GM21526 (cell line): ENCODE data around the gene GPS2.

Source experiments
- ATAC-seq: cut with Tn5 transposase; IDR thresholded peaks from one replicate; pipeline ENCODE4 v1.9.1; 2021; ENCODE audit warnings: moderate library complexity; ENCODE audit not compliant: unreplicated experiment, low FRiP score

The GPS2 gene

DNA sequence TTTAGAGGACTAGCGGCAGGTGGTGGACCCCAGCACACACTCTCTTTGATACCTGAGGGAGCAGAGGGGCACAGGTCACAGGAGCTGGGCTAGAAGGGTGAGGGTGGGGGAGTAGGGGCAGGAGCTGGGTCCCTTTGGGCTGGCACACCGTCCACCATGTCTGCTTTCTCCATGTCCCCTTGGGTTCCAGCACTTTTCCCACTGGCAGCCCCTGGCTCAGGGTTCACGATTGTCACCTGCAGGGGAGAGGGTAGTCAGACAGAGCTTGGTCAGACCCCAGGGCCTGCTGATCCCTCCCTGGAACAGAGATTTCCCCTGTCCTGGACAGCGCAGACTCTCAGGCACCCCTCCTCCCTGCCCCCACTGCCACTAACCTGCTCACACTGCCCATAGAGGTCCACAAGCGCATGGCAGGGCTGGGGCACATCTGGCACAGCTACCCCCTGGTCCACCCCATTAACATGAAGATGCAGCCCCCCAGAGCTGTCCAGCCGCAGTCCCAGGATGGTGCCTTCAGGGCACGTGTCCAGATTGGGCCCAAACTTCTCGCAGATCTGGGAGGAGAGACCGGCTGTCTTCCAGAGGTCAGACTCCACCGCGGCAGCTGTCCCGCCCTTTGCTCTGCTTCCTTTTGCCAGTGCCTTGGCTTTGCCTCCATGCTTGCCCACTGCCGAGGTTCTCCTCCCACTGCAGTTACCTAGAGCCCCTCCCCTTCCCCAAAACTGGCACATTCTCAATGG, 3.1 kb upstream of the GPS2 start:
- no peak for ATAC-seq

GRCh38 chr17:7317161-7317803, 2.1 kb upstream of the GPS2 start:
- ATAC-seq = no peak

GRCh38 chr17:7315570-7316235, 543 bp upstream of the GPS2 start:
- no peak for ATAC-seq

DNA sequence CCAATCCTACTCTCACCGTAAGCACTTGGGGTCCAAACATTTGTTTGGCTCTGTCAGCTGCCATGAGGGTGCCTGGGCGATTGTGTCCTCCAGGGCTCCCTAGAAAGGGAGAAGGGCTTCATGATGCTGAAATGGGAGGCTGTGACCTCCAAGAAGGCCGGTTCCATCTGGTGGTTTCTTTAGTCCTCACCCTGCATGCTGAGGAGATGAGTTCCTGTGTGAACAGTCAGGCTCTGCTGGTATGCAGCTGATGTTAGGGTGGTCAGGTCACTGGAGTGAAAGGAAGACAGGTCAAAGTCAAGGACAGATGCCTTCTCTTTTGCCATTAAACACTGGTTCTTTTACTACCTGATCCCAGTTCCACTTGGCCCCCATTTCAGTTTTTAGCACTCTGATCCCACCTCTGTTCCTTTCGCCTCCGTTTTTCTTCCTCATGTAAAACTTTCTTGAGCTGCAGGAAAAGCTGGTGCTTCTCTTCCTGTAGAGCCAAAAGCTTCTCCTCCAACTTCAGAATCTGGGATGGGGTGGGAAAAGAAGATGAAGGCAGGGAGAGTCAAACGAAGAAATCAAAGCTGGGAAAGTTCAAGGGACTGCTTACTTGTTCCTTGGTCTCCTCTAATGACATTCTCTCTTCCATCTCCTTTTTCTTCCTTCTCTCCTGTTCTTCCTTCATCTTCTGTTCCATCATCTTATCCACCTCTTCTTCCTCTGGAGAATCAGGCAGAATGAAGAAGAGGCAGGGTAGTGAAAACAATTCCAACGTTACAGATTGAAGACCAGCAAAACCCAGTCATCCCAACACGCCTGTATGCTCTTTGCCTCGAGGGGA, 1.1 kb downstream of the GPS2 start:
- no peak for ATAC-seq

DNA sequence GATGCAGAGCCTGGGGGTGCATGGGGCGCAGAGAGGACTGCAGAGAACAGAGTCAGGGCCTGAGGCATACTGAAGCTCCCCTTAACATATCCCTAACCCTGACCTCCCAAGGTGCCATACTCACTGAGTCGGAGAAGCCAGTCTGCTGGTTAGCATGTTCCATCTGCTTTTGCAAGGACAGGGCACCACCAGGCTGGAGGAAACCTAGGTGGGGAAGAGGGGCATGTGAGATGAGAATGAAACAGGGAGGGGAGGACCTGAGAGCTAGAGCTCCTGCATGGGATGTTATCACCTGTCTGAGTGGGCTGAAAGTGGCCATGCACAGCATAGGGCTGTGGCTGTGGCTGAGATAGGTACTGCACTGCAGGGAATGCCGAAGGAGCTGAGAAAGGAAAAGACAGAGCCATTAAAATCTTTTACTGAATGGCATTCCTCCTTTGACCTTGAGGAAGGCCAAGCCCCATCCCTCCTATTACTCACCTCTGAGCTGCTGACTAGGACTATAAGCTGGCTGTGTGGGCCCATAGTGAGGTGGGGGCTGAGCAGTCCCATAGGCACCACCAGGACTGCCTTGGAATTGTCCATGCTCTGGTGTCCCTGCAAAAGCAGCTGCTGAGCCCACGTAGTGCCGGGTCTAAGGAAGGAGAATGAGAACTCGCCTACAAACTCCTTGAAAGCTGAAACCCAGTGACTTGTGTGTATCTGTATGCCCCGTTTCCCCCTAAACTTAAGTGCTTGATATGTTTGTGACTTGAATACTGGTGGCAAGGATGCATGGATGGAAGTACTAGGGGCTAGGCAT, 1.9 kb downstream of the GPS2 start:
- ATAC-seq = no peak

- no peak for ATAC-seq
These were observed 2.6 kb downstream of the GPS2 start for GRCh38 chr17:7312432-7313087.

GRCh38 chr17:7311110-7311705, 4.0 kb downstream of the GPS2 start:
- no peak for ATAC-seq

DNA sequence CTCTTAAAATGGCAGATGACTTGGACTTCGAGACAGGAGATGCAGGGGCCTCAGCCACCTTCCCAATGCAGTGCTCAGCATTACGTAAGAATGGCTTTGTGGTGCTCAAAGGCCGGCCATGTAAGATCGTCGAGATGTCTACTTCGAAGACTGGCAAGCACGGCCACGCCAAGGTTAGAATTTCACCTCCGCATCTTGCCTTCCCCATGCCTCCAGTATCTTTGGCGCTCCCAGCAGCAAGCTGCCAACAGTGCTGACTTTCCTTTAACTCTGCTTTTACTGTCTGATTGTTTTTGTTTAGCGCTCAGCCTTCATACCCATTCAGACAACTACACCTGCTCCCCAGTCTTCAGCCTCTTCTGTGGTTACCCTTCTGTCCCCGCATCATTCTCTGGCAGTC, 5.5 kb downstream of the GPS2 start:
- no peak for ATAC-seq

GRCh38 chr17:7308625-7309433, 6.3 kb downstream of the GPS2 start:
- ATAC-seq = no peak

- ATAC-seq = no peak
These were observed 7.2 kb downstream of the GPS2 start for GRCh38 chr17:7307686-7308624.

- peak; percentile 62 for ATAC-seq
These were observed 8.1 kb downstream of the GPS2 start, which contains the start of gene EIF5A for GRCh38 chr17:7306911-7307685. TSS of gene EIF5A (plus strand) at chr17:7307628. CDS start at chr17:7309636, 2,008 bp downstream.

- no peak for ATAC-seq
These were observed 11.0 kb downstream of the GPS2 start for GRCh38 chr17:7304179-7304578.

DNA sequence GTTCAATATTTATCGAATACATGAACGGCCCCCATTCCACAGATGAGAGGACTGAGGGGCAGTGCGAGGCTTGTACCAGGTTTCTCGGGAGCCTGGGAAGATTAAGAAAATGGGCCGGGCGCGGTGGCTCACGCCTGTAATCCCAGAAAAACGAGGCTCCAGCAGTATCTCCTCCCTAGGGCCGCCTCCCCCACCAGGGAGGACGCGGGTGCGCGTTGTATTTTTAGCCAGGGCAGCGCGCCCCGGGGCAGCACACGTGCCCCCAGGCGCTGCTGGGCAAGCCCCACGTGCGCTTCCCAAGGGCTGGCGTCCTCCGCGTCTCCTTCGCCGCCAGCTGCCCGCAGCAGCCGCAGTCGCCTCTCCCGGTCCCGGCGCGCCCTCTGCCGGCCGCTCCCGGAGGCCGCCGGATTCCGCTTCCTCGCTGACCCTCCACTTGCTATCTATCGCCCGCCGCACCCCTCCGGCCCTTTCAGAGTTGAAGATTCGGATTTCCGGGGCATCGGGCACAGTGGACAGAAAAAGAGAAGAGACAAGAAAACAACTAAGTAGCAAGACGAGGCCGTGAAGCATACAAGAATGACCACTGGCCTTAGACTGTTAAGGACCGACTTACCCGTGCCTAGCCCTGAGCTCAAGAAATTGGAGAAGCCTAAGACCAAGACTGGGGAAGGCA, 18.8 kb downstream of the GPS2 start:
- ATAC-seq = no peak

DNA sequence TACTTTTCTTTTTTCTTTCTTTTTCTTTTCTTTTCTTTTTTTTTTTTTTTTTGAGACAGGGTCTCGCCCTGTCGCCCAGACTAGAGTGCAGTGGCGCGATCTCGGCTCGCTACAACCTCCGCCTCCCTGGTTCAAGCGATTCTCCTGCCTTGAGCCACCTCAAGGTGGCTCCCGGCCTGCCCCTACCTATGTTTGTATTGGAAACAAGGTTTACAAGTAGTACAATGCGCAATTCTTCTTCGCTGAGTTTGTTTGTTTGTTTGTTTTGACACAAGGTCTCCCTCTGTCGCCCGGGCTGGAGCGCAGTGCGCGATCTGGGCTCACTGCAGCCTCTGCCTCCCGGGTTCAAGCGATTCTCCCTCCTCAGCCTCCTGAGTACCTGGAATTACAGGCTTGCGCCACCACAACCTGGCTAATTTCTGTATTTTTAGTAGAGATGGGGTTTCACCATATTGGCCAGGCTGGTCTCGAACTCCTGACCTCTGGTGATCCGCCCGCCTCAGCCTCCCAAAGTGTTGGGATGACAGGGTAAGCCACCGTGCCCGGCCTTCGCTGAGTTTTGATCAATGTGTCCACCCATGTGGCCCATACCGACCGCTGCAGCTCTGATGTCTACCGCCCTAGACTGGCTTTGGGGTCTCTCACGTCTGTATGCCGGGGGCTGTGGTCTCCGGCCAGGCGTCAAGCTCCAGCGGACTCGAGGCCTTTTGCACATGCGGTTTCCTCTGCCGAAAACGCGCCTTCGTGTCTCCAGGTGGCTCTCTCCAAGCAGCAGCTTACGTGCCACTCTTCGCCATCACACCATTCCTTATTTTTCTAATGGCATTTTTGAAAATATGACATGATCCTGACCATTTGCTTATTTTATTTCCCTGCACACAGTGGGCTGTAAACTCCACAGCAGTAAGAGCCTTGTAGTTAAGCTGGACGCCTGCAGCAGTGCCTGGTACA, 19.7 kb downstream of the GPS2 start:
- no peak for ATAC-seq

GRCh38 chr17:7294614-7295153, 20.5 kb downstream of the GPS2 start, which contains the start of gene YBX2:
TSS of gene YBX2 (minus strand) at chr17:7294639. CDS start at chr17:7294500, 139 bp downstream.
- no peak for ATAC-seq
